Activated T-helper 1 cell treated with anti-CD3 and anti-CD28 coated beads, Interleukin-12 subunit alpha, Interleukin-12 subunit beta, Interleukin-2, Interleukin-4 antibody, amounts not matched to agents 30 ng/mL and 10 ng/mL and 1 ng/mL, durations not matched to agents 14 hours and 24 hours and 36 hours (primary cell): ENCODE measurements around the gene PDE10A. TPM values are rescaled to one million over a fixed set of nuclear protein-coding genes. Genes with fewer than 3 reads are reported as not detected.

ENCODE experiments used
- DNase-seq: peaks from one replicate; pipeline ENCODE4 v3.0.0; 2021; ENCODE audit warnings: low spot score
- H3K27ac Mint-ChIP-seq: one replicate; pipeline ENCODE4 v1.8.0; 2021; ENCODE audit warnings: mild to moderate bottlenecking, mixed read lengths
- H3K27me3 Mint-ChIP-seq: one replicate; pipeline ENCODE4 v1.8.0; 2022; ENCODE audit warnings: mild to moderate bottlenecking, moderate library complexity, mixed read lengths; ENCODE audit not compliant: insufficient read depth
- H3K36me3 Mint-ChIP-seq: one replicate; pipeline ENCODE4 v1.8.0; 2021; ENCODE audit warnings: low read depth, mixed read lengths
- H3K4me1 Mint-ChIP-seq: one replicate; pipeline ENCODE4 v1.8.0; 2021; ENCODE audit warnings: low read depth, mixed read lengths
- H3K4me3 Mint-ChIP-seq: one replicate; pipeline ENCODE4 v1.8.0; 2021; ENCODE audit warnings: mild to moderate bottlenecking, moderate library complexity, mixed read lengths
- H3K9me3 Mint-ChIP-seq: one replicate; pipeline ENCODE4 v1.8.0; 2021; ENCODE audit warnings: mixed read lengths
- intact Hi-C: fragments of 100-400 bp; cut with micrococcal nuclease; formaldehyde crosslinking; loops from one replicate; pipeline ENCODE4 v1.15.1; 2024
- total RNA-seq: library from RNA; stranded (reverse); gene quantifications from 2 replicates; pipeline ENCODE4 v1.2.3, GENCODE V29; 2022

PDE10A gene
- total RNA-seq, 1 donor from 2014 or later = not detected

DNA sequence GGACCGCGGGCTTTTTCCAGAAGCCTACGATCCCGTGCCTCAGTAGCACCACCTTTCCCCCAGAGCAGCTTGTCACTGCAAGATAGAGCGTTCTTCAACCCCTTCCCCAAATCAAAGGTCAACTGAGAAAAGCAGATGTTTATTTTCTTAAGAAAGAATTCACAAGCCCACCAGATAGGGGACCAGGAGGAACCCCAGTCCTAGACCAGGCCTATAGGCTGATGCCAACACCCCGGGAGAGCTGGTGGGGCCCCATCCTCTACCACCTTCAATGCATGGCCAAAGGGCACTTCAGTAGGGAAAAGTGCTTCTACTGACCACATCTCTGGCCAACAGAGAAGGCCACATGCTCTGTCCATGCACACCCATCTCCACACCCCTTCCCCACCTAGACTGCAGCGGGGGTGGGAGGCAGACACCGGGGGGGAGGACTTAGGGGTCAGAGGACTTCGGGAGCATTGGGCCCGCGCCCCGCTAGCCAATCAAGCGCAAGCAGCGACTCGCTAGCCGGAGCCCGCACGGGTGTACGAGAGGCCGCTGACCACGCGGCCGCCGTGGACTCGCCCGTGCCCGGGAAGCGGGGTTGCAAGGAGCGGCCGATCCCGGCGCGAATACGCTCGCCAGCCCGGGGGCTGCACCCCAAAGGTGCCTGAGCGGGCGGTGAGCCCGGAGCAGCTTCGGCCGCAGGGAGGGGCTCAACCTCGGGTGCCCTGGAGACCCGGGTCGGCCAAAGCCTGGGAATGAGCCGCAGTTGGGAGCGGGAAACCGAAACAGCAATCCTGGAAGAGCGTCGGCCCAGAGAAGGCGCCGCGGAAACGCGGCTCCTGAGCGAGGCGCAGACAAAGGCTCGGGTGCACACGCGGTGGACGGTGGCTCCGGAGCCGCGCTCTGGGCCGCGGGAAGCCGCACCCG is 2.8 kb downstream of the PDE10A start:
- H3K36me3 Mint-ChIP-seq = no peaks in the 10 kb centered on the region
- intact Hi-C loops = loop anchor here (5.0 kb wide), 1 partner anchor 327 kb away; no protein-coding TSS in a partner anchor
- H3K4me1 Mint-ChIP-seq = no peaks in the 10 kb centered on the region
- H3K9me3 Mint-ChIP-seq = no peaks in the 10 kb centered on the region
- no peak overlapping the region for H3K4me3 Mint-ChIP-seq
- no peak for DNase-seq
- no peak overlapping the region for H3K27ac Mint-ChIP-seq
- peaks cover 40% of the 10 kb centered on the region for H3K27me3 Mint-ChIP-seq

- Mint-ChIP-seq H3K36me3 (no peaks in the 10 kb centered on the region), H3K27ac (no peak overlapping the region), H3K9me3 (no peaks in the 10 kb centered on the region), H3K4me1 (no peaks in the 10 kb centered on the region), H3K4me3 (no peak overlapping the region), H3K27me3 (peaks cover 24% of the 10 kb centered on the region)
- intact Hi-C loops = no loop called here
- no peak for DNase-seq
Observed at GRCh38 chr6:165658395-165659058, 4.5 kb downstream of the PDE10A start.

DNA sequence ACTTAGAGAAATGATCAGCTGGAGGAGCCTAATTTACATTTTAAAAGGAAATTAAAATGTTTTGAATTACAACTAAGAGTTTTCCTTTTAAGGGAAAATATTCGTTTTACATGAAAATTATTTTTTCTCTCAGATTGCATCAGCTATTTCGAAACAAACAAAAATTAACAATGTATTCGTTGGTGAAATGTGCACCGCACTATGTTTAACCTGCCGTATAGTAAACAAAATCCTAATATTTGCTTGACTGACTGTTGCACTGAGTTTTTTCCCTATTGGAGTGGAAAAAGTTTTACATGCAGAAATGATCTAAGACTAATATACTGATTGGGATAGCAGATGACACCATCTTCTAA is 5.7 kb downstream of the PDE10A start:
- Mint-ChIP-seq H3K4me1 (no peaks in the 10 kb centered on the region), H3K27ac (no peak overlapping the region), H3K27me3 (peaks cover 21% of the 10 kb centered on the region), H3K9me3 (no peaks in the 10 kb centered on the region), H3K4me3 (no peak overlapping the region), H3K36me3 (no peaks in the 10 kb centered on the region)
- intact Hi-C loops = no loop called here
- no peak for DNase-seq

GRCh38 chr6:165656581-165657324 is 6.3 kb downstream of the PDE10A start:
- Mint-ChIP-seq H3K4me1 (no peaks in the 10 kb centered on the region), H3K27me3 (peaks cover 20% of the 10 kb centered on the region), H3K9me3 (no peaks in the 10 kb centered on the region), H3K36me3 (no peaks in the 10 kb centered on the region), H3K4me3 (no peak overlapping the region), H3K27ac (no peak overlapping the region)
- no peak for DNase-seq
- intact Hi-C loops = no loop called here

DNA sequence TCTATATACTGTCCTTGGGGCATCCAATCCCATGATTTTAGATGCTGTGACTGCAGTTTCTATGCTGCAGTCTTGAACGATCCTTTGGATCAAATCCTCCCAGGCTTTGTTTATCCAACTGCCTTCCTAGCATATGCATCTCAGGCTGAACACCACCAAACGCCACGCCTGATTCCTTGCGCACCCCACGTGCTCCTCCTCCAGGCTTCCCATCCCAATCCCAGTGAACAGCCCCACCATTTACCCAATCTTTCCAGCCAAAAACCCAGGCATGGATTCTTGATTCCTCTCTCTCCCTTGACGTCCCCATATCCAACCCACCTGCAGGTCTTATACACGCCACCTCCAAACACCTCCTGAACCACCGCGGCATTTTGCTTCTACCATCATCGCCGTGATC is 7.8 kb downstream of the PDE10A start:
- Mint-ChIP-seq H3K4me3 (no peak overlapping the region), H3K9me3 (no peaks in the 10 kb centered on the region), H3K27me3 (peaks cover 15% of the 10 kb centered on the region), H3K4me1 (no peaks in the 10 kb centered on the region), H3K36me3 (no peaks in the 10 kb centered on the region), H3K27ac (no peak overlapping the region)
- DNase-seq = no peak
- intact Hi-C loops = no loop called here

GRCh38 chr6:165654144-165654543 is 8.9 kb downstream of the PDE10A start:
- intact Hi-C loops = no loop called here
- Mint-ChIP-seq H3K4me3 (no peak overlapping the region), H3K4me1 (no peaks in the 10 kb centered on the region), H3K36me3 (no peaks in the 10 kb centered on the region), H3K27ac (no peak overlapping the region), H3K27me3 (peaks cover 6% of the 10 kb centered on the region), H3K9me3 (no peaks in the 10 kb centered on the region)
- no peak for DNase-seq

DNA sequence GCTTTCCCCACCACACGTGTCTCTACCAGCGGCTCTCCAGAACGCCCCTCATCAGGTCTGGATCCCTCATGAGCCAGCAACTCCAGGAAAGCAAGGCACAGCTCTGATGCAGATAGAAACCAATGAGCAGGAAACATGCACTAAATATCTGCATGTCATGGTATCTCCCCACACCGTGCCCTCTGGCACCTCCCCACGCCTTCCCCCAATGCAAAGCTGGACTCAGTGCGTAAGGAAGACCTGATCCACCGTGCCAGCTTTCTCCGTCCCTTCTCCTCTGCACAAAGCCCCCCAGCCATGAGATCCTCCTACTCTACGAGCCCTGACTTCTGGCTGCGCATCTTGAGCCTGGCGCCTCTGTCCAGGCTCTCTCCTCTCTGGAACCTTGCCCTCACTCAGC is 9.4 kb downstream of the PDE10A start:
- Mint-ChIP-seq H3K4me3 (no peak overlapping the region), H3K36me3 (no peaks in the 10 kb centered on the region), H3K27me3 (peaks cover 4% of the 10 kb centered on the region), H3K9me3 (no peaks in the 10 kb centered on the region), H3K4me1 (no peaks in the 10 kb centered on the region), H3K27ac (no peak overlapping the region)
- intact Hi-C loops = no loop called here
- DNase-seq = no peak

- DNase-seq = no peak
- H3K9me3 Mint-ChIP-seq = no peaks in the 10 kb centered on the region
- no peak overlapping the region for H3K27ac Mint-ChIP-seq
- H3K4me1 Mint-ChIP-seq = no peaks in the 10 kb centered on the region
- intact Hi-C loops = no loop called here
- no peak overlapping the region for H3K4me3 Mint-ChIP-seq
- peaks cover 4% of the 10 kb centered on the region for H3K27me3 Mint-ChIP-seq
- H3K36me3 Mint-ChIP-seq = no peaks in the 10 kb centered on the region
Observed at GRCh38 chr6:165653196-165653595, 9.8 kb downstream of the PDE10A start.

- DNase-seq = no peak
- H3K27ac Mint-ChIP-seq = no peak overlapping the region
- H3K36me3 Mint-ChIP-seq = no peaks in the 10 kb centered on the region
- no peaks in the 10 kb centered on the region for H3K9me3 Mint-ChIP-seq
- H3K27me3 Mint-ChIP-seq = peaks cover 2% of the 10 kb centered on the region
- intact Hi-C loops = no loop called here
- no peak overlapping the region for H3K4me3 Mint-ChIP-seq
- no peaks in the 10 kb centered on the region for H3K4me1 Mint-ChIP-seq
Observed at GRCh38 chr6:165652766-165653165, 10.3 kb downstream of the PDE10A start.

GRCh38 chr6:165649166-165650137 is 13.6 kb downstream of the PDE10A start:
- Mint-ChIP-seq H3K36me3 (no peaks in the 10 kb centered on the region), H3K4me3 (no peak overlapping the region), H3K9me3 (no peaks in the 10 kb centered on the region), H3K27ac (no peak overlapping the region), H3K27me3 (no peaks in the 10 kb centered on the region), H3K4me1 (no peaks in the 10 kb centered on the region)
- no peak for DNase-seq
- intact Hi-C loops = no loop called here

- Mint-ChIP-seq H3K4me3 (no peak overlapping the region), H3K9me3 (no peaks in the 10 kb centered on the region), H3K27ac (no peak overlapping the region), H3K27me3 (no peaks in the 10 kb centered on the region), H3K36me3 (no peaks in the 10 kb centered on the region), H3K4me1 (no peaks in the 10 kb centered on the region)
- no peak for DNase-seq
- intact Hi-C loops = no loop called here
Observed at GRCh38 chr6:165647041-165647440, 16.0 kb downstream of the PDE10A start.

GRCh38 chr6:165645919-165646318 is 17.1 kb downstream of the PDE10A start:
- no peaks in the 10 kb centered on the region for H3K27me3 Mint-ChIP-seq
- no peak overlapping the region for H3K27ac Mint-ChIP-seq

More at GRCh38 chr6:165645919-165646318, 17.1 kb downstream of the PDE10A start:
- no peak overlapping the region for H3K4me3 Mint-ChIP-seq
- H3K36me3 Mint-ChIP-seq = no peaks in the 10 kb centered on the region
- DNase-seq = no peak
- no peaks in the 10 kb centered on the region for H3K9me3 Mint-ChIP-seq
- H3K4me1 Mint-ChIP-seq = no peaks in the 10 kb centered on the region
- intact Hi-C loops = no loop called here
